HepG2 (cell line): Measurements from ENCODE around the gene MTMR6. TPM values are rescaled to one million over a fixed set of nuclear protein-coding genes. Genes with fewer than 3 reads are reported as not detected.
A peak's percentile ranks its signal among the peaks of the same experiment; 100 is the strongest.

ENCODE experiments used
- ATAD3A ChIP-seq: sonication (generic); formaldehyde crosslinking; IDR thresholded peaks from 2 replicates; pipeline ENCODE4 v1.4.0; 2020; ENCODE audit warnings: missing genetic modification reagents
- EED ChIP-seq: sonication (generic); formaldehyde crosslinking; IDR thresholded peaks from 2 replicates; pipeline ENCODE4 v1.5.0; 2020; ENCODE audit warnings: mild to moderate bottlenecking, missing genetic modification reagents
- ERF ChIP-seq: IDR thresholded peaks from 2 replicates; pipeline ENCODE4 v1.6.1; 2018; ENCODE audit warnings: missing biosample characterization, missing genetic modification reagents
- HCFC1 ChIP-seq: fragments of 150-350 bp; IDR thresholded peaks from 2 replicates; pipeline ENCODE4 v1.6.1; 2014; ENCODE audit warnings: low read depth, low read length
- ZBTB40 ChIP-seq, 2 experiments: fragments of 450-650 bp in 1 of 2; sonication (generic) in 1 of 2; formaldehyde crosslinking in 1 of 2; IDR thresholded peaks; 2 replicates each; pipeline versions ENCODE4 v1.6.1 to v1.8.0; 2016 to 2022; ENCODE audit warnings: antibody characterized with exemption in 1 of 2, mild to moderate bottlenecking in 1 of 2, missing genetic modification reagents in 1 of 2
- polyA plus RNA-seq, 8 experiments: library from polyadenylated mRNA; depleted of rRNA in 3 of 8; stranded (reverse) in 7 of 8; unstranded in 1 of 8; fragments of >200 nt; fragmentation: Illumina TruSeq in 4 of 8; extraction: Trizol in 4 of 8; gene quantifications; 2 replicates each; pipeline versions ENCODE4 v1.2.1 to v1.2.3, GENCODE V29; 2011 to 2016; ENCODE audit warnings: low read depth in 4 of 8, missing spikeins in 1 of 8, mixed read lengths in 1 of 8; ENCODE audit not compliant: insufficient read depth in 1 of 8
- total RNA-seq, 5 experiments: library from RNA; depleted of rRNA; stranded (reverse); fragments of >200 nt; fragmentation: Illumina TruSeq; extraction: Trizol; gene quantifications; 2 replicates each; pipeline ENCODE4 v1.2.3, GENCODE V29; 2016; ENCODE audit warnings: low read depth in 1 of 5
- TF ChIP-seq, protein P1 (sequence below): sonication (generic); formaldehyde crosslinking; IDR thresholded peaks from 2 replicates; pipeline ENCODE4 v1.8.0; 2022; ENCODE audit warnings: missing genetic modification reagents, mild to moderate bottlenecking, moderate library complexity, borderline replicate concordance
- TF ChIP-seq, protein P2 (sequence below): sonication (generic); formaldehyde crosslinking; IDR thresholded peaks from 2 replicates; pipeline ENCODE4 v1.9.0; 2021; ENCODE audit warnings: missing genetic modification reagents, borderline replicate concordance
- TF ChIP-seq, protein P3 (sequence below): sonication (generic); formaldehyde crosslinking; IDR thresholded peaks from 2 replicates; pipeline ENCODE4 v1.8.1; 2022; ENCODE audit warnings: low read depth, mild to moderate bottlenecking, missing genetic modification reagents

The MTMR6 gene
- total and polyA plus RNA-seq, 2 of the 13 experiments (the other 11 are each of a cell fraction or from before 2014, with no cell fraction given), result 3.4 to 7.8 TPM

DNA sequence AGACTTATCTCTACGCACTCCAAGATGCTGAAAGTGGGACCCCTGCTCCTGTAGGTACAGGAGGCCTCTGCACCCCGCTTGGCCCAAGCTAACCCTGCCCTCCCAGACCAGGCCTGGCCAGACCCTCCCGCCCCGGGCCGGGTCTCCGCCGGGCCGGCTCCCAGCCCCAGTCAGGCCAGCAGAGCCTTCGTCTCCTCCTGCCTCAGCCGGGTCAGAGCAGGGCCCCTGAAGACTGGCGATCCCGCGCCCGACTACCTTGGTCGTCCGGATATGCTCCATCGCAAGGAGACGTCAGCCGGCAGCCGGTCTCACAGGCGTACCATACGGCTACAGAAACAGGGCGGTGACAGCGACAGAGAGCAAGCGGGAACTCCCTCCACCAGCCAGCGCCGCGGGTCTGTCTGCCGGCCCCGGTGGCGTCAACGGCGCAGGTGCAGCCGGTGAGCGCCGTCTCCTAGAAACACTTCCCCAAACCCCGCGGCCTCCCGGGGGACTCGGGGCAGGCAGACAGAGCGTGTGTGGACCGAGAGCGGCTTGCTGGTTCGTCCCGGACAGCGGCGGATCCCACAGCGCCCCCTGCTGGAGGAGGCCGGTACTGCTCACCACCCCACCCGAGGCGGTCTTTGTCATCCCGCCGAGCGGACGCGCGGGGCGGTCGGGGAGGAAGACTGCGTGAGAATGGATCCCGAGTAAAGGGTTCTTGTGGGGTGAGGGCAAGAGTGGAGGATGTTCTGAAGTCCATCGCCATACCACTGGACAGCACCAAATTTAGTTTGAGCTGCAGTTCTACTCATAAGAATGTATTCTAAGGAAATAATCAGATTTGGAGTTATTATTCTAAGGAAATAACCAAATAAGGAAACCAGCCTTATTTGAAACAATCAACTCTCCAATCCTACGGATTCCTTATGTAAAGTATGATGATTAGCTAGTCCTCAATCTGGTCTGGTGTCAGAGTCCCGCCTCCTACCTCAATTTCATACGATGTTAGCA is at the start of gene MTMR6 (continued):
- TF ChIP-seq, protein P1, sequence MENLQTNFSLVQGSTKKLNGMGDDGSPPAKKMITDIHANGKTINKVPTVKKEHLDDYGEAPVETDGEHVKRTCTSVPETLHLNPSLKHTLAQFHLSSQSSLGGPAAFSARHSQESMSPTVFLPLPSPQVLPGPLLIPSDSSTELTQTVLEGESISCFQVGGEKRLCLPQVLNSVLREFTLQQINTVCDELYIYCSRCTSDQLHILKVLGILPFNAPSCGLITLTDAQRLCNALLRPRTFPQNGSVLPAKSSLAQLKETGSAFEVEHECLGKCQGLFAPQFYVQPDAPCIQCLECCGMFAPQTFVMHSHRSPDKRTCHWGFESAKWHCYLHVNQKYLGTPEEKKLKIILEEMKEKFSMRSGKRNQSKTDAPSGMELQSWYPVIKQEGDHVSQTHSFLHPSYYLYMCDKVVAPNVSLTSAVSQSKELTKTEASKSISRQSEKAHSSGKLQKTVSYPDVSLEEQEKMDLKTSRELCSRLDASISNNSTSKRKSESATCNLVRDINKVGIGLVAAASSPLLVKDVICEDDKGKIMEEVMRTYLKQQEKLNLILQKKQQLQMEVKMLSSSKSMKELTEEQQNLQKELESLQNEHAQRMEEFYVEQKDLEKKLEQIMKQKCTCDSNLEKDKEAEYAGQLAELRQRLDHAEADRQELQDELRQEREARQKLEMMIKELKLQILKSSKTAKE (CRISPR knock-in tag), result no peak
- 0 out of 2 replicates have a peak, but pooled peaks have one; percentile 5 for TF ChIP-seq HCFC1
- TF ChIP-seq, protein P2, sequence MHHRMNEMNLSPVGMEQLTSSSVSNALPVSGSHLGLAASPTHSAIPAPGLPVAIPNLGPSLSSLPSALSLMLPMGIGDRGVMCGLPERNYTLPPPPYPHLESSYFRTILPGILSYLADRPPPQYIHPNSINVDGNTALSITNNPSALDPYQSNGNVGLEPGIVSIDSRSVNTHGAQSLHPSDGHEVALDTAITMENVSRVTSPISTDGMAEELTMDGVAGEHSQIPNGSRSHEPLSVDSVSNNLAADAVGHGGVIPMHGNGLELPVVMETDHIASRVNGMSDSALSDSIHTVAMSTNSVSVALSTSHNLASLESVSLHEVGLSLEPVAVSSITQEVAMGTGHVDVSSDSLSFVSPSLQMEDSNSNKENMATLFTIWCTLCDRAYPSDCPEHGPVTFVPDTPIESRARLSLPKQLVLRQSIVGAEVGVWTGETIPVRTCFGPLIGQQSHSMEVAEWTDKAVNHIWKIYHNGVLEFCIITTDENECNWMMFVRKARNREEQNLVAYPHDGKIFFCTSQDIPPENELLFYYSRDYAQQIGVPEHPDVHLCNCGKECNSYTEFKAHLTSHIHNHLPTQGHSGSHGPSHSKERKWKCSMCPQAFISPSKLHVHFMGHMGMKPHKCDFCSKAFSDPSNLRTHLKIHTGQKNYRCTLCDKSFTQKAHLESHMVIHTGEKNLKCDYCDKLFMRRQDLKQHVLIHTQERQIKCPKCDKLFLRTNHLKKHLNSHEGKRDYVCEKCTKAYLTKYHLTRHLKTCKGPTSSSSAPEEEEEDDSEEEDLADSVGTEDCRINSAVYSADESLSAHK (CRISPR knock-in tag), result no peak
- TF ChIP-seq EED (CRISPR knock-in tag), result peak; percentile 40; the same call in 1 of the 2 replicates
- no peak for TF ChIP-seq ZBTB40 (IDR thresholded peaks at IDR 0.05)
- TF ChIP-seq ZBTB40 (CRISPR knock-in tag; IDR thresholded peaks at IDR 0.05), result peak; percentile 67; the same call in 1 of the 2 replicates
- no peak for TF ChIP-seq ERF (CRISPR knock-in tag)
- TF ChIP-seq, protein P3, sequence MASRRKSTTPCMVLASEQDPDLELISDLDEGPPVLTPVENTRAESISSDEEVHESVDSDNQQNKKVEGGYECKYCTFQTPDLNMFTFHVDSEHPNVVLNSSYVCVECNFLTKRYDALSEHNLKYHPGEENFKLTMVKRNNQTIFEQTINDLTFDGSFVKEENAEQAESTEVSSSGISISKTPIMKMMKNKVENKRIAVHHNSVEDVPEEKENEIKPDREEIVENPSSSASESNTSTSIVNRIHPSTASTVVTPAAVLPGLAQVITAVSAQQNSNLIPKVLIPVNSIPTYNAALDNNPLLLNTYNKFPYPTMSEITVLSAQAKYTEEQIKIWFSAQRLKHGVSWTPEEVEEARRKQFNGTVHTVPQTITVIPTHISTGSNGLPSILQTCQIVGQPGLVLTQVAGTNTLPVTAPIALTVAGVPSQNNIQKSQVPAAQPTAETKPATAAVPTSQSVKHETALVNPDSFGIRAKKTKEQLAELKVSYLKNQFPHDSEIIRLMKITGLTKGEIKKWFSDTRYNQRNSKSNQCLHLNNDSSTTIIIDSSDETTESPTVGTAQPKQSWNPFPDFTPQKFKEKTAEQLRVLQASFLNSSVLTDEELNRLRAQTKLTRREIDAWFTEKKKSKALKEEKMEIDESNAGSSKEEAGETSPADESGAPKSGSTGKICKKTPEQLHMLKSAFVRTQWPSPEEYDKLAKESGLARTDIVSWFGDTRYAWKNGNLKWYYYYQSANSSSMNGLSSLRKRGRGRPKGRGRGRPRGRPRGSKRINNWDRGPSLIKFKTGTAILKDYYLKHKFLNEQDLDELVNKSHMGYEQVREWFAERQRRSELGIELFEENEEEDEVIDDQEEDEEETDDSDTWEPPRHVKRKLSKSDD, result 0 out of 2 replicates have a peak, but pooled peaks have one; percentile 42
- no peak for TF ChIP-seq ATAD3A (CRISPR knock-in tag)
